Hepatocyte (in vitro differentiated cells): ENCODE measurements around the gene KNCN. TPM values are rescaled to one million over a fixed set of nuclear protein-coding genes. Genes with fewer than 3 reads are reported as not detected.

Experiments
- DNase-seq: peaks from one replicate; pipeline ENCODE4 v3.0.0-alpha.2; 2016; ENCODE audit warnings: low spot score
- H2AFZ ChIP-seq: fragments of 200-600 bp; sonication (generic); 2 replicates; pipeline ENCODE4 v1.6.0; 2016; ENCODE audit warnings: antibody characterized with exemption, mild to moderate bottlenecking
- H3K27ac ChIP-seq: fragments of 200-600 bp; sonication (generic); 2 replicates; pipeline ENCODE4 v1.5.1; 2016; ENCODE audit warnings: mild to moderate bottlenecking
- H3K27me3 ChIP-seq: fragments of 200-600 bp; sonication (generic); 2 replicates; pipeline ENCODE4 v1.6.1; 2016
- H3K36me3 ChIP-seq: fragments of 200-600 bp; sonication (generic); replicated peaks from 2 replicates; pipeline ENCODE4 v1.5.1; 2016; ENCODE audit warnings: low read depth; ENCODE audit not compliant: insufficient read depth
- H3K4me1 ChIP-seq: fragments of 200-600 bp; sonication (generic); 2 replicates; pipeline ENCODE4 v1.5.1; 2016; ENCODE audit warnings: mild to moderate bottlenecking, moderate library complexity; ENCODE audit not compliant: insufficient read depth
- H3K4me2 ChIP-seq: fragments of 200-600 bp; sonication (generic); 2 replicates; pipeline ENCODE4 v1.6.0; 2016
- H3K4me3 ChIP-seq: fragments of 200-600 bp; sonication (generic); 2 replicates; pipeline ENCODE4 v1.5.1; 2016; ENCODE audit warnings: mild to moderate bottlenecking
- H3K79me2 ChIP-seq: fragments of 200-600 bp; sonication (generic); 2 replicates; pipeline ENCODE4 v1.6.0; 2017; ENCODE audit warnings: mild to moderate bottlenecking
- H3K9me2 ChIP-seq: fragments of 200-600 bp; sonication (generic); replicated peaks from 2 replicates; pipeline ENCODE4 v1.6.0; 2017; ENCODE audit warnings: mild to moderate bottlenecking; ENCODE audit not compliant: insufficient read depth
- H3K9me3 ChIP-seq: fragments of 200-600 bp; sonication (generic); 2 replicates; pipeline ENCODE4 v1.5.1; 2016; ENCODE audit warnings: low read depth, mild to moderate bottlenecking
- H4K20me1 ChIP-seq: fragments of 200-600 bp; sonication (generic); 2 replicates; pipeline ENCODE4 v1.6.0; 2016; ENCODE audit warnings: mild to moderate bottlenecking; ENCODE audit not compliant: insufficient read depth, poor library complexity, severe bottlenecking
- EZH2 ChIP-seq: fragments of 200-600 bp; sonication (generic); IDR thresholded peaks from 2 replicates; pipeline ENCODE4 v1.6.1; 2016; ENCODE audit warnings: antibody characterized with exemption, mild to moderate bottlenecking, borderline replicate concordance
- EZH2phosphoT487 ChIP-seq: fragments of 200-600 bp; sonication (generic); IDR thresholded peaks from one replicate; pipeline ENCODE4 v1.6.1; 2018; ENCODE audit warnings: antibody characterized with exemption, mild to moderate bottlenecking, low read depth, moderate library complexity; ENCODE audit not compliant: unreplicated experiment, severe bottlenecking
- WGBS: methylation state at CpG from one replicate; pipeline ENCODE4 v1.1.6; 2016; ENCODE audit warnings: low lambda C conversion rate; ENCODE audit errors: missing lambda C conversion rate; 5-methylcytosine and 5-hydroxymethylcytosine counted together
- polyA plus RNA-seq: library from polyadenylated mRNA; unstranded; fragments of >200 nt; fragmentation: Nextera tagmentation; extraction: Ambion mirVana; gene quantifications from 2 replicates; pipeline ENCODE4 v1.2.1, GENCODE V29; 2016
- total RNA-seq: library from RNA; depleted of rRNA; stranded (reverse); fragments of >200 nt; gene quantifications from 2 replicates; pipeline ENCODE4 v1.2.3, GENCODE V29; 2014
- TF ChIP-seq, protein P1 (sequence below): fragments of 200-600 bp; sonication (generic); IDR thresholded peaks from 2 replicates; pipeline ENCODE4 v1.5.1; 2016; ENCODE audit warnings: antibody characterized with exemption, mild to moderate bottlenecking; ENCODE audit not compliant: poor library complexity

Gene KNCN
- total and polyA plus RNA-seq, 2 experiments from 2014 or later, result not detected

DNA sequence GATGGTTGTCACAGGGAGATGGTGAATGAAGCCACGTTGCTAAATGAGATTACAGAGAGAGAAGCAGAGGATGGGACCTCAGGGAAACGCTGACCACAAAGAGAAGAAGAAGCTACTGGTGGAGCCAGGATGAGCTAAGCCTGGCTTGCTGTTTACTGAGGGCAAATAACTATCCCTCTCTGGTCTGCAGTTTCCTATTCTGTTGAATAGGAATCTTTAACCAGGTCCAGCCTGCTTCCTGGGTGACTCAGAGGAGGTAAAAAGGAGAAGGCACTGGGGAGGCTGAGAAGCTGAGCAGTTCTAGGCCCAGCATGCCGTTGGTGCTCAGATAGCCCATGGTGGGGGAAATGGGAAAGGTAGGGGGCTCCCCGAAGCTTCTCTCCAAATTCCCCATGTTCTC is 32.2 kb downstream of the KNCN start:
- Histone ChIP-seq H3K4me2 (no peak overlapping the region), H3K27ac (no peak overlapping the region), H3K4me3 (no peak overlapping the region), H3K4me1 (peaks cover 20% of the 10 kb centered on the region), H2AFZ (no peak overlapping the region), H4K20me1 (no peaks in the 10 kb centered on the region), H3K27me3 (peaks cover 4% of the 10 kb centered on the region), H3K79me2 (no peaks in the 10 kb centered on the region), H3K36me3 (no peaks in the 10 kb centered on the region), H3K9me3 (no peaks in the 10 kb centered on the region), H3K9me2 (no peaks in the 10 kb centered on the region)
- no peak for DNase-seq
- no peak for TF ChIP-seq EZH2phosphoT487
- no peak for TF ChIP-seq EZH2
- TF ChIP-seq, protein P1, sequence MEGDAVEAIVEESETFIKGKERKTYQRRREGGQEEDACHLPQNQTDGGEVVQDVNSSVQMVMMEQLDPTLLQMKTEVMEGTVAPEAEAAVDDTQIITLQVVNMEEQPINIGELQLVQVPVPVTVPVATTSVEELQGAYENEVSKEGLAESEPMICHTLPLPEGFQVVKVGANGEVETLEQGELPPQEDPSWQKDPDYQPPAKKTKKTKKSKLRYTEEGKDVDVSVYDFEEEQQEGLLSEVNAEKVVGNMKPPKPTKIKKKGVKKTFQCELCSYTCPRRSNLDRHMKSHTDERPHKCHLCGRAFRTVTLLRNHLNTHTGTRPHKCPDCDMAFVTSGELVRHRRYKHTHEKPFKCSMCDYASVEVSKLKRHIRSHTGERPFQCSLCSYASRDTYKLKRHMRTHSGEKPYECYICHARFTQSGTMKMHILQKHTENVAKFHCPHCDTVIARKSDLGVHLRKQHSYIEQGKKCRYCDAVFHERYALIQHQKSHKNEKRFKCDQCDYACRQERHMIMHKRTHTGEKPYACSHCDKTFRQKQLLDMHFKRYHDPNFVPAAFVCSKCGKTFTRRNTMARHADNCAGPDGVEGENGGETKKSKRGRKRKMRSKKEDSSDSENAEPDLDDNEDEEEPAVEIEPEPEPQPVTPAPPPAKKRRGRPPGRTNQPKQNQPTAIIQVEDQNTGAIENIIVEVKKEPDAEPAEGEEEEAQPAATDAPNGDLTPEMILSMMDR, result no peak
- 79% methylated on average over 4 of the region's 4 CpGs for WGBS

DNA sequence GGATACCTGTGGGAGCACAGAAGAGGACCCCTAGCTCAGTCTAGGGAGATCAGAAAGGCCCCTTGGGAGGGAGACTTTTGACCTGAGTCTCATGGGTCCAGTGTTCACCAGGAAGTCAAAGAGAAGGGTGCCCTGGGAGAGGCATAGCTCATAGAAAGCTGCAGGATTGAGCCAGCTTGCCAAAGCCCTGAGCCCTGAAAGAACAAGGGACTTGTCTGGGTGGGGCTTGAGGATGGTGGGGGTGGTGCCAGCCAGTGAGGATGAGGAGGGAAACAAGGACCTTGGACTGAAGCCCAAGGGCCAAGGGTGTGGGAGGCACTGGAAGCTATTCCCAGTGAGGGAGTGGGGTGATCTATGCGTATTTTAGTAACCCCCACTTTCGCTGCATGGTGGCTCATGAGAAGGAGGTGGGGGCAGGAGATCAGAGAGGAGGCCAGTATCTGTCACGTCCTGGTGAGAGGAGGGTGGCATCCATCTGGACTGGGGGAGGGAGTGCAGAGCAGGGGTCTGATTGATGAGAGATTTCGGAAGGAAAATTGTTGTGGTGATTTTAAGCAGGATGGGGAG is 33.4 kb downstream of the KNCN start:
- no peak overlapping the region for H3K4me3 ChIP-seq
- H3K27me3 ChIP-seq, result no peaks in the 10 kb centered on the region
- H3K79me2 ChIP-seq, result no peaks in the 10 kb centered on the region
- H4K20me1 ChIP-seq, result no peaks in the 10 kb centered on the region
- TF ChIP-seq EZH2 (no peak), EZH2phosphoT487 (no peak)
- TF ChIP-seq, protein P1, result no peak
- H3K36me3 ChIP-seq, result no peaks in the 10 kb centered on the region
- peaks cover 19% of the 10 kb centered on the region for H3K4me1 ChIP-seq
- H3K27ac ChIP-seq, result no peak overlapping the region
- H3K9me3 ChIP-seq, result no peaks in the 10 kb centered on the region
- H2AFZ ChIP-seq, result no peak overlapping the region
- no peak overlapping the region for H3K4me2 ChIP-seq
- no peaks in the 10 kb centered on the region for H3K9me2 ChIP-seq
- DNase-seq, result no peak
- WGBS, result 78% methylated on average over 4 of the region's 4 CpGs

DNA sequence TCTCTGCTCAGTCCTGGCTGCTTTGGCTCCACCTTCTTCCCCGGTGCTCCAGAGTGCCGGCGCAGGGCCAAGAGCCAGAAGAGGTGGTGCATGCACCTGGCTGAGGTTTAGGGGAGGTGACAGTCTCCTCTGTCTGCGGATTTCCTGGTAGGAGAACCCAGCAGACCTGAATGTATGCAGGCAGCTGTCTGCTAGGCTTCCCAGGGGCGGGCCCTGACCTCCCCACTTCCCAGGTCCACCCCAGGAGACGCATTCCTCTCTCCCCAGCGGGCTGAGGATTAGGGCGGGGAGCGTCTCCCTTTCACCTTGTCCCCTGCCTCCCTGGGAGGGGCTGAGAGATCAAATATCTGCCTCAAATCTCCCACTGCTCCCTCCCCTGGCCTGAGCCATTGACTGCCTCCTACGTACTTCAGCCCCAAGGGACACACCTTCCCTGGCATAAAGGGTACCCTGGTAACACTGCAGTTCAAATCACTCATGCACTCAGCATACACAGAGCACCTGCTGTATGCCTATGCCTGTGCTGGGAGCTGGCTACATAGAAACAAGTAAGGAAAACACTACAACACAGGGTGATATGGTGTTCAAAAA is 34.3 kb downstream of the KNCN start:
- no peaks in the 10 kb centered on the region for H4K20me1 ChIP-seq
- no peak overlapping the region for H3K27ac ChIP-seq
- H3K9me2 ChIP-seq, result no peaks in the 10 kb centered on the region
- no peak for DNase-seq
- H3K4me2 ChIP-seq, result peak overlapping the region; percentile 49
- H3K79me2 ChIP-seq, result no peaks in the 10 kb centered on the region
- H3K9me3 ChIP-seq, result no peaks in the 10 kb centered on the region
- no peak overlapping the region for H2AFZ ChIP-seq
- no peaks in the 10 kb centered on the region for H3K27me3 ChIP-seq
- H3K4me3 ChIP-seq, result no peak overlapping the region
- no peaks in the 10 kb centered on the region for H3K36me3 ChIP-seq
- TF ChIP-seq, protein P1, result no peak
- TF ChIP-seq EZH2phosphoT487 (no peak), EZH2 (no peak)
- peaks cover 11% of the 10 kb centered on the region for H3K4me1 ChIP-seq
- WGBS, result 5% methylated on average over 10 of the region's 10 CpGs
